Measurements from ENCODE around the gene SGPP1. TPM values are rescaled to one million over a fixed set of nuclear protein-coding genes. Genes with fewer than 3 reads are reported as not detected.

SGPP1 gene
- polyA plus RNA-seq, 1 donor from 2014 or later: 30.5 TPM

- peak overlapping the region; percentile 66 to 88 (median 74) for H3K4me3 Mint-ChIP-seq
- H3K27ac Mint-ChIP-seq: peak overlapping the region; percentile 90 to 98 (median 97)
- peaks cover 2% of the 10 kb centered on the region for H3K36me3 Mint-ChIP-seq
- no peaks in the 10 kb centered on the region for H3K9me3 Mint-ChIP-seq
- peaks cover 29 to 42% (median 32%) of the 10 kb centered on the region in 3 donors for H3K4me1 Mint-ChIP-seq
- H3K27me3 Mint-ChIP-seq: no peaks in the 10 kb centered on the region
Observed at GRCh38 chr14:63747846-63748245, 20.0 kb upstream of the SGPP1 start.

GRCh38 chr14:63745858-63746425 is 18.1 kb upstream of the SGPP1 start:
- no peaks in the 10 kb centered on the region for H3K9me3 Mint-ChIP-seq
- H3K4me3 Mint-ChIP-seq: peak overlapping the region; percentile 48 to 92 (median 70)
- peaks cover 25 to 38% (median 32%) of the 10 kb centered on the region in 3 donors for H3K4me1 Mint-ChIP-seq
- peak overlapping the region; percentile 90 to 98 (median 95) for H3K27ac Mint-ChIP-seq
- peaks cover 2% of the 10 kb centered on the region for H3K36me3 Mint-ChIP-seq
- H3K27me3 Mint-ChIP-seq: no peaks in the 10 kb centered on the region

- peak overlapping the region in 2 of 4 donors; percentile 71 to 78 for H3K4me3 Mint-ChIP-seq
Observed at GRCh38 chr14:63745272-63745671, 17.4 kb upstream of the SGPP1 start.

DNA sequence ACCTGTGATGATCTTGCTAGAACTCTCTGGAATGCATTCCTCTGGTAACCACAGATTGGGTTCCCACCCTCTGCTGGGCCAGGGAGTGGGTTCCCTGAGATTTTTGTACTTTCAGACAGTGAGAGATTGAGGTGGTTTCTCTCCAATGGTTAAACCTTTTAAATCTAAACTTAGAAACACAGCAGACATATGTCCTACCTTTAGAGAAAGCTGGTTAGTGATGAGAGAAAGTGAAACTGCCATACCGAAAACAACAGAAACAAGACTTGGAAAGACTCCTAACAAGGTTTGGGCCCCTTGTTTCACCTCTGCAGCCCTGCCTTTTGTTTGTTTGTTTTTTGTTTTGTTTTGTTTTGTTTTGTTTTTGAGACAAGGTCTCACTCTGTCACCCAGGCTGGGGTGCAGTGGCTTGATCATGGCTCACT is 9.7 kb upstream of the SGPP1 start:
- Mint-ChIP-seq H3K36me3 (peaks cover 2% of the 10 kb centered on the region), H3K27me3 (no peaks in the 10 kb centered on the region), H3K4me3 (peak overlapping the region; percentile 34 to 91 (median 60)), H3K9me3 (no peaks in the 10 kb centered on the region), H3K27ac (peak overlapping the region; percentile 74 to 94 (median 90)), H3K4me1 (peaks cover 12 to 15% (median 15%) of the 10 kb centered on the region in 3 donors)

More at GRCh38 chr14:63745272-63745671, 17.4 kb upstream of the SGPP1 start:
- H3K27ac Mint-ChIP-seq: peak overlapping the region; percentile 90 to 95 (median 92)
- H3K9me3 Mint-ChIP-seq: no peaks in the 10 kb centered on the region
- H3K4me1 Mint-ChIP-seq: peaks cover 25 to 39% (median 33%) of the 10 kb centered on the region in 3 donors
- no peaks in the 10 kb centered on the region for H3K27me3 Mint-ChIP-seq
- H3K36me3 Mint-ChIP-seq: peaks cover 2% of the 10 kb centered on the region

DNA sequence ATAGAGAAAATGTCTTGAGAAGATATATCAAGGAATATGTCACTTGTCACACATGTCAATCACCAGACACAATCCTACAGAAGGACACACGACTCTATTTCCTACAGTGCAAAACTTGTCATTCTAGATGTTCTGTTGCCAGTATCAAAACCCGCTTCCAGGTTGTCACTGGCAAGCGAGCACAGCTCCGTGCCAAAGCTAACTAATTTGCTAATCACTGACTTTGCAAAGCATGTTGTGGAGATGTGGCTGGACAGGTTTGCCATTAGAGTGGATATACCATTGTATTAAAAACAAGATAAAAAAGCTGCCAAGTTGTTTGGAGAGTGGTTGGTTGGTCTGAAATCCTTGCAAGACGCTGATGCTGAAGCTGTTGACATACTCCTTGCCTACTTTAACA is 7.9 kb upstream of the SGPP1 start:
- H3K4me1 Mint-ChIP-seq: peaks cover 14 to 16% (median 15%) of the 10 kb centered on the region in 3 donors
- no peaks in the 10 kb centered on the region for H3K9me3 Mint-ChIP-seq
- no peaks in the 10 kb centered on the region for H3K27me3 Mint-ChIP-seq
- peaks cover 2% of the 10 kb centered on the region for H3K36me3 Mint-ChIP-seq
- H3K4me3 Mint-ChIP-seq: peak overlapping the region in 1 of 4 donors; percentile 57
- peak overlapping the region in 1 of 3 donors; percentile 68 for H3K27ac Mint-ChIP-seq

- H3K27me3 Mint-ChIP-seq: no peaks in the 10 kb centered on the region
- H3K4me3 Mint-ChIP-seq: no peak overlapping the region
- H3K27ac Mint-ChIP-seq: no peak overlapping the region
- peaks cover 11 to 21% (median 15%) of the 10 kb centered on the region in 3 donors for H3K4me1 Mint-ChIP-seq
- H3K36me3 Mint-ChIP-seq: no peaks in the 10 kb centered on the region
- H3K9me3 Mint-ChIP-seq: no peaks in the 10 kb centered on the region
Observed at GRCh38 chr14:63730659-63731058, 2.8 kb upstream of the SGPP1 start.

- H3K27me3 Mint-ChIP-seq: no peaks in the 10 kb centered on the region
- H3K9me3 Mint-ChIP-seq: no peaks in the 10 kb centered on the region
- peak overlapping the region; percentile 93 to 98 (median 97) for H3K27ac Mint-ChIP-seq
- peak overlapping the region; percentile 96 to 100 (median 99) for H3K4me3 Mint-ChIP-seq
- peaks cover 1% of the 10 kb centered on the region for H3K36me3 Mint-ChIP-seq
- H3K4me1 Mint-ChIP-seq: peaks cover 21 to 28% (median 26%) of the 10 kb centered on the region in 3 donors
Observed at GRCh38 chr14:63727231-63727735, 582 bp downstream of the SGPP1 start.

GRCh38 chr14:63726499-63726898 is 1.4 kb downstream of the SGPP1 start:
- Mint-ChIP-seq H3K9me3 (no peaks in the 10 kb centered on the region), H3K4me3 (peak overlapping the region; percentile 96 to 100 (median 99)), H3K4me1 (peaks cover 22 to 29% (median 29%) of the 10 kb centered on the region in 3 donors), H3K27me3 (no peaks in the 10 kb centered on the region), H3K36me3 (peaks cover 2% of the 10 kb centered on the region), H3K27ac (peak overlapping the region; percentile 93 to 98 (median 93))

DNA sequence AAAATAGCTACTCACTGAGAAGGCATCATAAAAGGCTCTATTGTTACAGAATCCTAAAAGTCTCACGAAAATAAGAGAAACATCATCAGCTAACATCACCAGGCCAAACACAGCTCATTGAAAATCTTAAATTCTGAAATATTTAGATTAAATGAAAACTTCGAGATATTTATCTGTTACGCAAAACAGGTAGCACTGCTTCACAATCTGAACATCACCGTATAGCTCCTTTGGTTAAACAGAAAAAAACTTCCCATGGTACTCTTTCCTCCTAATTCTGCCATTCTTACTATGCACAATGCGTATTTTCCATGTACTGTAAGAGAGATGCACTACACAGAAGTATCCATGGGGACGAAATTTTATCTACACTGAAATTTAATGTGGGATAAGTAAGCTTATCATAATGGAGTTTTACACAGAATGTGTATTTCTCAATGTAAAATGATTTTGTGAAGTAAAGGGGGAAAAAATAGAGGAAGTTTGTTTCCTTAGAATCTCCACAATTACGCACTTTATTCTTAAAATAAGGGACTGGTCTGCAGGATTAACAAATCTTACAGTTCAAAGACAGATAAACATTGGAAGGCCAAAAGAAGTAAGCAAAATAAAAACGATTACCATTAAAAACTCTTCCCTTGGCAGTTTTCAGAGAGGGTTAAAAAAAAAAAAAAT is 1.9 kb downstream of the SGPP1 start:
- no peaks in the 10 kb centered on the region for H3K27me3 Mint-ChIP-seq
- peaks cover 8% of the 10 kb centered on the region for H3K36me3 Mint-ChIP-seq
- H3K27ac Mint-ChIP-seq: peak overlapping the region; percentile 93 to 98 (median 93)
- peaks cover 25 to 32% (median 30%) of the 10 kb centered on the region in 3 donors for H3K4me1 Mint-ChIP-seq
- H3K4me3 Mint-ChIP-seq: peak overlapping the region; percentile 96 to 100 (median 99)
- no peaks in the 10 kb centered on the region for H3K9me3 Mint-ChIP-seq

DNA sequence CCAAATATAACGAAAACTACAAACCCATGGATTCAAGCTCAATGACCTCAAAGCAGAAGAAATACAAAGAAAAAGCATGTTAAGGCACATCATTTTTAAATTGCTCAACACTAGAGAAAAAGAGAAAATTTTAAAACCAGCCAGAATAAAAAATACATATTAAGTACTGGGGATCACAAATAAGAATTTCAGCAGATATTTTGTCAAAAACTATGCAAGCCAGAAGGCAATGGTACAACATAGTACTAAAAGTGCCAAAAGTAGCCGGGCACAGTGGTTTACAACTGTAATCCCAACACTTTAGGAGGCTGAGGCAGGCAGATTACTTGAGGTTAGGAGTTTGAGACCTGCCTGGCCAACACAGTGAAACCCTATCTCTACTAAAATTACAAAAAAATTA is 10.2 kb downstream of the SGPP1 start:
- Mint-ChIP-seq H3K4me1 (peaks cover 18 to 25% (median 24%) of the 10 kb centered on the region in 3 donors), H3K27ac (peak overlapping the region in 1 of 3 donors; percentile 23), H3K9me3 (peaks cover 0 to 2% (median 0%) of the 10 kb centered on the region in 3 donors), H3K4me3 (peak overlapping the region in 1 of 4 donors; percentile 65), H3K36me3 (peaks cover 18% of the 10 kb centered on the region), H3K27me3 (no peaks in the 10 kb centered on the region)

GRCh38 chr14:63715360-63715759 is 12.5 kb downstream of the SGPP1 start:
- H3K4me3 Mint-ChIP-seq: peak overlapping the region in 1 of 4 donors; percentile 8
- H3K4me1 Mint-ChIP-seq: peaks cover 22 to 36% (median 32%) of the 10 kb centered on the region in 3 donors
- no peaks in the 10 kb centered on the region for H3K27me3 Mint-ChIP-seq
- peaks cover 0 to 2% (median 0%) of the 10 kb centered on the region in 3 donors for H3K9me3 Mint-ChIP-seq
- H3K27ac Mint-ChIP-seq: peak overlapping the region in 1 of 3 donors; percentile 78
- H3K36me3 Mint-ChIP-seq: peaks cover 11% of the 10 kb centered on the region

DNA sequence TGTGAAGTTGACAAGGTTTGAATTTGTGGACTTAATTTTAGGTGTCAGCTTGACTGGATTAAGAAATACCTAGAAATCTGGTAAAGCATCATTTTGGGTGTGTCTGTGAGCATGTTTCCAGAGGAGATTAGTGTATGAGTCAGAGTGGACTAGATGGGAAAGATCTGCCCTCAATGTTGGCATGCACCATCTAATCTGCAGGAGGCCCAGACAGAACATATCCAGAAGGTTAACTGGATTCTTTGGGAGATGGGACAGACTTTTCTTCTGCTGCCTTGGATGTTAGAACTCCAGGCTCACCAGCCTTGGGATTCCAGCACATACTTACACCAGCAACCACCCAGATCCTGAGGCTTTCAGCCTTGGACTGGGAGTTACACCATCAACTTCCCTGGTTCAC is 14.1 kb downstream of the SGPP1 start:
- Mint-ChIP-seq H3K36me3 (peaks cover 10% of the 10 kb centered on the region), H3K4me1 (peaks cover 31 to 44% (median 41%) of the 10 kb centered on the region in 3 donors), H3K27me3 (no peaks in the 10 kb centered on the region), H3K4me3 (peak overlapping the region in 1 of 4 donors; percentile 9), H3K27ac (peak overlapping the region in 1 of 3 donors; percentile 53), H3K9me3 (peaks cover 0 to 2% (median 0%) of the 10 kb centered on the region in 3 donors)

DNA sequence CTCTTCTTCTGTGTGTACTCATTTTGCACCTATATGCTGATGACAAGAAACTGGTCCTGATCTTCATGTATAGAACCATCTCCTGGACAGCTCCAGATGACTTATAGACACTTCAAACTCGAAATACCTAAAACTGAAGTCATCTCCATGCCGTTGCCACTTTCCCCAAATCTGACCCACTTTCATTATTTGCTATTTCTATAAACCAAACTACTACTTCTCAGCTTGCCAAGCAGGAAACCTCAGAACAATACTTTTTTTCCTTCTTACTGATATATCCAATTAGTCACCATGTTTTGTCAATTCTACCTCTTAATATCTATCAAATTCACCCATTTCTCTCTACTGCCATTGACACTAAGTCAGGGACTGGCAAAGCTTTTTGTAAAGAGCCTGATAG is 14.8 kb downstream of the SGPP1 start:
- peaks cover 31 to 41% (median 39%) of the 10 kb centered on the region in 3 donors for H3K4me1 Mint-ChIP-seq
- peak overlapping the region; percentile 3 to 86 (median 66) for H3K27ac Mint-ChIP-seq
- H3K9me3 Mint-ChIP-seq: peaks cover 0 to 2% (median 0%) of the 10 kb centered on the region in 3 donors
- H3K27me3 Mint-ChIP-seq: no peaks in the 10 kb centered on the region
- peak overlapping the region in 3 of 4 donors; percentile 10 to 70 (median 58) for H3K4me3 Mint-ChIP-seq
- H3K36me3 Mint-ChIP-seq: peaks cover 8% of the 10 kb centered on the region

DNA sequence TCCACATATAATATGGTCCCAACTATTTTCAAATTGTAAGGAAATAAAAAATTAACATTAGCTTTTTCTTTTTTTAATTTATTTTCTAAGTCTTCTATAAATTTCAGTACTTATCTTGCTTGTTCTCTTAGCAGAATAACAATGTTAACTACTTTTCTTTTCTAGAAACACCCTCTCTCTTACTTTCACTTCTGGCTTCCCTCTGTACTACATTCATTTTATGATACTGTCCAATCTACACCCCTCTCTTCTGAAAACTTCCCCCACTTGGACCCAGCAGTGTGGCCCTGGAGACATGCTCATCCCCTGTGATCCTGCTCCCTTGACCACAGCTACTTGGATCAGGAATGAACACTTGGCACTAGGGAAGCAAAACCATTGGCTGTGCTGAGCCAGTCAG is 15.7 kb downstream of the SGPP1 start:
- Mint-ChIP-seq H3K4me3 (peak overlapping the region; percentile 9 to 83 (median 56)), H3K36me3 (peaks cover 5% of the 10 kb centered on the region), H3K4me1 (peaks cover 41 to 49% (median 43%) of the 10 kb centered on the region in 3 donors), H3K27me3 (no peaks in the 10 kb centered on the region), H3K27ac (peak overlapping the region in 2 of 3 donors; percentile 62 to 88), H3K9me3 (no peaks in the 10 kb centered on the region)

DNA sequence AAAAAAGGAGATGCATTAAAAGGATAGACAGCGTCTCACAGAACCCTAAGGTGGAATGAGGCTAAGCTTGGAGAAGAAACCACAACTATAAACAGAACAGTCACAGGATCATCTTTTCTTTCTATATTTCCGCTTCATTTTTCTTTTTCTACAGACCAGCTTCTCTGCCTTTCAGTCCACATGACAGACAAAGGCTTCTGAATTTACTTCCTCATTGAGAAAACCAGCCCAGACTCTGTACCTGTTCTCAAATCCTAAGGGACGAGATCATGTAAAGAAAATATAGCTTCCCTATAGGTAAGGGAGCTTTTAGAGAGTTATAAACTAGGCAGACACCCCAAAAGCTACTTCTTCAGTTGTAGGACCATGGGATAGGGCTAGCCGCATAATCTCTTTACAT is 17.4 kb downstream of the SGPP1 start:
- H3K27me3 Mint-ChIP-seq: no peaks in the 10 kb centered on the region
- no peaks in the 10 kb centered on the region for H3K9me3 Mint-ChIP-seq
- H3K36me3 Mint-ChIP-seq: peaks cover 3% of the 10 kb centered on the region
- H3K27ac Mint-ChIP-seq: peak overlapping the region in 2 of 3 donors; percentile 19 to 70
- H3K4me1 Mint-ChIP-seq: peaks cover 47 to 55% (median 47%) of the 10 kb centered on the region in 3 donors
- peak overlapping the region in 3 of 4 donors; percentile 16 to 80 (median 66) for H3K4me3 Mint-ChIP-seq
